HG03135 (cell line): ENCODE data around the gene ATP2C2.
"Not testable (repeated sequence)": the region's sequence is repeated elsewhere in the genome, so short reads cannot be mapped to it uniquely, and the experiment has no call there.

Experiments
- ATAC-seq: cut with Tn5 transposase; IDR thresholded peaks from one replicate; pipeline ENCODE4 v1.9.1; 2021; ENCODE audit warnings: mild to moderate bottlenecking, moderate library complexity; ENCODE audit not compliant: unreplicated experiment

ATP2C2 gene

GRCh38 chr16:84416407-84417321, 48.3 kb downstream of the ATP2C2 start:
- no peak for ATAC-seq

GRCh38 chr16:84418056-84418849, 49.9 kb downstream of the ATP2C2 start:
- no peak for ATAC-seq

DNA sequence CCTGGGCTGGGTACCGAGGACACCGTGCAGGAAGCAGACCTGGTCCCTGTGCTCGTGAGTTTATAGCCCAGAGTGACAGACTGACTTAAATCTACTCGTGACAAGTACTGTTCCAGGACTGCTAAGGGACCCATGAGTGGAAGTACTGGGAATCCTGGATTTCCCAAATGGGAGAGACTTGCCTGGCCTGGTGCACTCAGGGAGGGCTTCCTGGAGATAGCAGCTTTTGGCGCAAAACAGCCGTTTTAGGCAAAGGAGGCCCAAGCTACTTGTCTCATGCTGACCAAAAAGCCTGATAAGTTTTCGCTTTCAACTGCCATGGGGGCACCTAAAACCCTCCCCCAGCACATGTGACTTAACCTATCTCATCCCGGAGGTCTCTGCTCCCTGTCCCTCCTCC, 51.4 kb downstream of the ATP2C2 start:
- ATAC-seq = no peak

- ATAC-seq = not testable (repeated sequence)
Measured at GRCh38 chr16:84420556-84420955, 52.2 kb downstream of the ATP2C2 start.

DNA sequence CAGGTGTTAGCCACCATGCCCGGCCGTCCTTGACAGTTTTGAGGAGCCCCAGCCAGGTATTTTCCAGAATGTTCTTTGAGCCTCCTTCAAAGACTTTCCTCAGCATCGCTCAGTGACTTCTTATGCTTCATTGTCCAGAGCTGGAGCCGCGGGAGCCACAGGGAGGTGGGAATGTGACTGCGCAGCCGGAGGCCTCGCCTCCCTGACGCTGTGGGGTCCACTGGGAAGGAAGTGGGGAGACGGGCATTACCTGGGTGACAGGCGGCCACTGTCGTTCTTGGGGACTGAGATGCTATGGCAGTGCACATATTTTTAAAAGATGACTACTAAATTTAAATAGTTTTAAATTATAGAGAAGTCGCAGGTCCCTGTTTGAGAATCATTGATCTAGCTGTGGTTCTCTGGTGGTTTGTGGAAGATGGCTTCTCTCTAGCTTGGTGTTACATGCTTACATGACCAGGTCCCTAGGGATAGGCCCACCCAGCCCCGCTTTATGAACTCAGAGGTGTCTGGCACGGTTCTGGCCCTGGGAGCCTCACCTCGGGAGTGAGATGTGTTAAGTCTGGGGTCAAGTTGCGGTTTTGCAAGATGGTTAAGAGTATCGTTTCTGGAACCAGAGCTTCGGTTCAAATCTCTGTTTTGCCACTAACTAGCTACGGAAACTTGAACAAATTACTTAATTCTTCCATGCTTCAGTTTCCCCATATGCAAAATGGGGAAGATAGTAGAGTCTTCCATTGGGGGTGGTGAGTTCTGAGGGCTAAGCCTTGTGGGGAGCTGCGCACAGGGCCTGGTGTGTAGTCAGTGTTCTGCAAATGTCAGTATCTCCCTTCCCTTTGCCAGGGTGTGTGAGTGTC, 53.0 kb downstream of the ATP2C2 start:
- ATAC-seq = no peak

- ATAC-seq = no peak
Measured at GRCh38 chr16:84421938-84422220, 53.5 kb downstream of the ATP2C2 start.

DNA sequence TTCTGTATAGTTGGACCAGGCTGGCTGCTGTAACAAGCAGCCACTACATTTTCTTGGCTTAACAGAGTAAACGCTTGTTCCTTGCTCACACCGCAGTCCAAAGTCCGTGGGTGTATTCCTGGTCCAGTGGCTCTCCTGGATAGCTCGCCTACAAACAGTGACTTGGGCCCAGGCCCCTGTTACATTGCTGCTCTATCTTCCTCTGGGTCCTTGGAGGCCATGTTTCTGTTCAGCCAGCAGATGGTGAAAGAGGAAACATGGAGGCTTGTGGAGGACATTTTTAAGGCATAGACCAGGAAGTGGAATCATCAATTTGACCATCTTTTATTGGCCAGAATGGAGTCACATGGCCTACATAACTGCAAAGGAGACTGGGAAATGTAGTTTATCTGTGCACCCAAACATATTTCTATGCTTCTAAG, 55.1 kb downstream of the ATP2C2 start:
- ATAC-seq = no peak

GRCh38 chr16:84425696-84426095, 57.4 kb downstream of the ATP2C2 start:
- no peak for ATAC-seq

DNA sequence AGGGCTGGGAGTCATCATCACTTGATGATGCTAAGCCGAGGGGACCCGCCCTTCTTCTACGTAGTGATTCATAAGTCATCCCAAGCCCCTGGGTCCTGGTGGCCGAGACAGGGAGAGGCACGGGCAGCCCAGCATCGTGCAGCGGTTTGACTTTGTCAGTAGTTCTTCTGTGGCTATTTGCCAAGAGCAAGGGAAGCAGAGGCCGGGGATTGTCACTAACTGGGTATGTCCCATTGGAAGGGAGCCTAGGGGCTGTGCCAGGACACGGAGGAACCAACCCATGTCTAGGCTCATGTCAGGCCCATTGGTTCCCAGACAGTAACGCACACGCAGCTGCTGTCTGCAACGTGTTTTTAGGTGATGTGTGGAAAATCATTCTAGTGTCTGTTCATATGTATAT, 58.5 kb downstream of the ATP2C2 start:
- ATAC-seq = no peak

GRCh38 chr16:84427553-84427952, 59.2 kb downstream of the ATP2C2 start:
- no peak for ATAC-seq

GRCh38 chr16:84430860-84431259, 62.5 kb downstream of the ATP2C2 start:
- no peak for ATAC-seq

DNA sequence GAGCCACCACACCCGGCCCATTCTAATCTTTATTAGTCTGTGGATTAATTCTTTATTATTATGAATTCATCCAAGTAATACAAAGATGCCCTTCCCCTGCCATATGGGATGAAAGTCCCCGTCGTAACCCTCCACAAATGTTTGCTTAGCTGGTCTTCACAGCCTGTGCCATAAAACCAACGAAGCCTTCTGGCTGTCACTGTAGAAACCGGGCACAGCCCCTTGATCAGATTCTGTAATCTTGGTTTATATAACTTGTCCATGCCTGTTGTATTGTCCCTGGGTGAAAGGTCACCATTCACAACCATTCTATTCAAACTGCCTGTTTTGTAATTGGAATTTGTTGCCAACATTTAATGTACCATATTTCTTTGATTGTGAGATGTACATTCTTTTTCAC, 66.5 kb downstream of the ATP2C2 start:
- ATAC-seq = no peak

GRCh38 chr16:84436196-84436595, 67.9 kb downstream of the ATP2C2 start:
- ATAC-seq = no peak

DNA sequence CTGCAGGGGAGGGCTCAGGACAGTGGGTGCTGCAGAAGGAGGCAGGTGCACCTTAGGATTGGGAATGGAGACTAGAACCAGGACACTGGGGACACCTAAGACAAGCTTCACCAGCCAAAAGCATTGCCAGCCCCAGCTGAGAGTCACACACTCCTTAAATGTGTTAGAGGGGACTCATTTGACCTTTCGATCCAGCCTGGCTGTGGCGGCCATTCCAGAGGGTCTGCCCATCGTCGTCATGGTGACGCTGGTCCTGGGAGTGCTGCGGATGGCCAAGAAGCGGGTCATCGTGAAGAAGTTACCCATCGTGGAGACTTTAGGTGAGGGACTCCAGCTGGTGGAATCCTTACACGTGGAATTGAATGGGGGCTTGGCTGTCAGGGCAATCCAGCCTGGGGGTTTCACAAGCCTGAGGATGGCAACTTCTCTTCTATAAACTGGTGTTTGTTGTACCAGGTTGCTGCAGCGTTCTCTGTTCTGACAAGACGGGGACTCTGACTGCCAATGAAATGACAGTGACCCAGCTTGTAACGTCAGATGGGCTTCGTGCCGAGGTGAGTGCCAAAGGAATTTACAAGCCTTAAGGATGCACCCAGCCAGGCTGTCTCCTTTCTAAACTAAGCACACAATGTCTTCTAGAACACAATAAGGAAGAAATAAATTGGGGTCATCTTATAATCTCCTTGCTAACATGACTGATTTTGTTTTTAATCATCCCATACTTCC, 70.8 kb downstream of the ATP2C2 start:
- no peak for ATAC-seq

GRCh38 chr16:84442416-84443145, 74.2 kb downstream of the ATP2C2 start:
- no peak for ATAC-seq

DNA sequence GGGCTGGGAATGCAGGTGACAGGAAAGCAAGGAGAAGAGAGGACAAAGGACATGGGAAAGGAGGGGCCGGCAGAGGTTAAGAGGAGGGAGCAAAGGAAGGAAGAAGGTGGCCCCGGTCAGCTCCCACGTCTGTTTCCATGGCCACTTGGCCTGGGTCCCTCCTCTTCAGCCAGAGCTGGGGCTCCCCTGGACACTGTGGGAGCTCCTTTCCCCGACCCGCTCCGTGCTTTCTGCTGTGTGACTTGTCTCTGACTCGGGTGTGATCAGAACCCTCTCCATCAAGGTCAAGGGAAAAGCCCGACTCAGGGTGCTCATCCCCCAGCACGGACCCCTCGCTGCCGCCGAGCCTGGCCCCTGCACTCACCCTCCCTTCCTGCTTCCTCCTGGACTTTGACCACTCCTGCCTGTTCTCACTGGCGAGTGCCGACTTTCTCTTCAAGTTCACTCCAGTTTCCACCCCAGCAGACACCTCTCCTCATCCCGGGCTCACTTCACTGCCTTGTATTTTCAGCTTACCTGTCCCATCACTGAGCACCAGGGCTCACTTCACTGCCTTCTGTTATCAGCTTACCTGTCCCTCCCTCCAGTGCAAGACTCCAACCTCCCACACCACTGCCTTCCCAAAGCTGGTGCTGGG, 74.9 kb downstream of the ATP2C2 start:
- no peak for ATAC-seq

DNA sequence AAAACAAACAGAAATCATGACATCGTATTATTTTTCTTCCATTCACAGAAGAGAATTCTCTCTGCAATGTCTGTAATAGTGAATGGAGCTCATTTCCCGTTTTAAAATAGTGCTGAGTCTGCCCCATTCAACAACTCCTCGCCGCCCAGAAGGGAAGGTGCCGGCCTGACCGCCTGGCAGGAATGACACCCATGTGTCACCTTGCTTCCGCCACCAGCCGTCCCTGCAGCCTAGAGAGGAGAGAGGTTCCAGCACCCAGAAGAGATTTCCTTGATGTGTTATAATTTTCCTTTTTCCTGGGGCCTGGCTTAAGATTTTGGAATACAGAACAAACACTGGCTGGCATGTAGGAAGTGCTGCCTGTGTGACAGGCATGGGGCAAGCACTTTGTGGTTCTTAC, 76.1 kb downstream of the ATP2C2 start:
- no peak for ATAC-seq

GRCh38 chr16:84446084-84446483, 77.7 kb downstream of the ATP2C2 start:
- no peak for ATAC-seq

- ATAC-seq = no peak
Measured at GRCh38 chr16:84446596-84447392, 78.5 kb downstream of the ATP2C2 start.
